Measurements from ENCODE around the gene SLC25A43.

DNA sequence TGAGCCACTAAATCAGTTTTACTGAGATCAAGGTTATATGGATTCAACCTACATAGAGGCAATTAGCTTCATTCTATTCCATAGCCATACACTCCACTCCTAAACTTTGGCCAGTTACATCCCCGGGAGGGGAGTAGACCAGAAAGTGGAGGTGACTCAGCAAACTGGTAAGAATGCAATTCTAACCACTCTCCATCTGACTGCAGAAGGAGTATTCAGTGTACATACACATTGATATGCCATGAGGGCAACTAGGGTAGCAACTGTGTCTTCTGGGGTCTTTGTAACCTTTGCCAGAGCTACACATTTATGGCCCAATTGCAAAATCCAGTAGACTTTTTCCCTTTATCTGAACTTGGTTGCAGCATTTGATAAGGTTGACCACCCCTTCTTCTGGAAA is 7.6 kb downstream of the SLC25A43 start:
- TF ChIP-seq, protein P1, sequence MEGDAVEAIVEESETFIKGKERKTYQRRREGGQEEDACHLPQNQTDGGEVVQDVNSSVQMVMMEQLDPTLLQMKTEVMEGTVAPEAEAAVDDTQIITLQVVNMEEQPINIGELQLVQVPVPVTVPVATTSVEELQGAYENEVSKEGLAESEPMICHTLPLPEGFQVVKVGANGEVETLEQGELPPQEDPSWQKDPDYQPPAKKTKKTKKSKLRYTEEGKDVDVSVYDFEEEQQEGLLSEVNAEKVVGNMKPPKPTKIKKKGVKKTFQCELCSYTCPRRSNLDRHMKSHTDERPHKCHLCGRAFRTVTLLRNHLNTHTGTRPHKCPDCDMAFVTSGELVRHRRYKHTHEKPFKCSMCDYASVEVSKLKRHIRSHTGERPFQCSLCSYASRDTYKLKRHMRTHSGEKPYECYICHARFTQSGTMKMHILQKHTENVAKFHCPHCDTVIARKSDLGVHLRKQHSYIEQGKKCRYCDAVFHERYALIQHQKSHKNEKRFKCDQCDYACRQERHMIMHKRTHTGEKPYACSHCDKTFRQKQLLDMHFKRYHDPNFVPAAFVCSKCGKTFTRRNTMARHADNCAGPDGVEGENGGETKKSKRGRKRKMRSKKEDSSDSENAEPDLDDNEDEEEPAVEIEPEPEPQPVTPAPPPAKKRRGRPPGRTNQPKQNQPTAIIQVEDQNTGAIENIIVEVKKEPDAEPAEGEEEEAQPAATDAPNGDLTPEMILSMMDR (conservative IDR thresholded peaks at IDR 0.05; ENCODE audit: low read length): no peak
- TF ChIP-seq EZH2phosphoT487 (IDR thresholded peaks at IDR 0.05; ENCODE audit: borderline replicate concordance): no peak
